Skeletal muscle satellite cell (primary cell): Measurements from ENCODE around the gene ASMTL. TPM values are rescaled to one million over a fixed set of nuclear protein-coding genes. Genes with fewer than 3 reads are reported as not detected.
"Not testable (repeated sequence)": the region's sequence is repeated elsewhere in the genome, so short reads cannot be mapped to it uniquely, and the experiment has no call there.

Source experiments
- H3K27me3 ChIP-seq: 2 replicates; pipeline ENCODE4 v1.7.0; 2013; ENCODE audit warnings: low read length; ENCODE audit not compliant: control insufficient read depth, insufficient read depth
- H3K36me3 ChIP-seq: 2 replicates; pipeline ENCODE4 v1.7.0; 2013; ENCODE audit warnings: mild to moderate bottlenecking, control low read depth, low read length; ENCODE audit not compliant: insufficient read depth
- H3K4me1 ChIP-seq: 2 replicates; pipeline ENCODE4 v1.7.0; 2013; ENCODE audit warnings: low read length; ENCODE audit not compliant: control insufficient read depth, insufficient read depth
- H3K4me2 ChIP-seq: 2 replicates; pipeline ENCODE4 v1.7.0; 2013; ENCODE audit warnings: mild to moderate bottlenecking, low read length
- H3K4me3 ChIP-seq: 2 replicates; pipeline ENCODE4 v1.7.0; 2013; ENCODE audit warnings: low read length
- H3K9ac ChIP-seq: 2 replicates; pipeline ENCODE4 v1.7.0; 2013; ENCODE audit warnings: mild to moderate bottlenecking, low read depth, low read length, moderate library complexity
- H3K9me3 ChIP-seq: replicated peaks from 2 replicates; pipeline ENCODE4 v1.7.0; 2013; ENCODE audit warnings: mild to moderate bottlenecking, control low read depth, low read length
- total RNA-seq: library from RNA; depleted of rRNA; stranded (reverse); fragments of >200 nt; gene quantifications from 2 replicates; pipeline ENCODE4 v1.2.3, GENCODE V29; 2012; rRNA removed

Gene ASMTL, protein sequence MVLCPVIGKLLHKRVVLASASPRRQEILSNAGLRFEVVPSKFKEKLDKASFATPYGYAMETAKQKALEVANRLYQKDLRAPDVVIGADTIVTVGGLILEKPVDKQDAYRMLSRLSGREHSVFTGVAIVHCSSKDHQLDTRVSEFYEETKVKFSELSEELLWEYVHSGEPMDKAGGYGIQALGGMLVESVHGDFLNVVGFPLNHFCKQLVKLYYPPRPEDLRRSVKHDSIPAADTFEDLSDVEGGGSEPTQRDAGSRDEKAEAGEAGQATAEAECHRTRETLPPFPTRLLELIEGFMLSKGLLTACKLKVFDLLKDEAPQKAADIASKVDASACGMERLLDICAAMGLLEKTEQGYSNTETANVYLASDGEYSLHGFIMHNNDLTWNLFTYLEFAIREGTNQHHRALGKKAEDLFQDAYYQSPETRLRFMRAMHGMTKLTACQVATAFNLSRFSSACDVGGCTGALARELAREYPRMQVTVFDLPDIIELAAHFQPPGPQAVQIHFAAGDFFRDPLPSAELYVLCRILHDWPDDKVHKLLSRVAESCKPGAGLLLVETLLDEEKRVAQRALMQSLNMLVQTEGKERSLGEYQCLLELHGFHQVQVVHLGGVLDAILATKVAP
- 28.6 and 37.8 TPM in 2 replicates for total RNA-seq

DNA sequence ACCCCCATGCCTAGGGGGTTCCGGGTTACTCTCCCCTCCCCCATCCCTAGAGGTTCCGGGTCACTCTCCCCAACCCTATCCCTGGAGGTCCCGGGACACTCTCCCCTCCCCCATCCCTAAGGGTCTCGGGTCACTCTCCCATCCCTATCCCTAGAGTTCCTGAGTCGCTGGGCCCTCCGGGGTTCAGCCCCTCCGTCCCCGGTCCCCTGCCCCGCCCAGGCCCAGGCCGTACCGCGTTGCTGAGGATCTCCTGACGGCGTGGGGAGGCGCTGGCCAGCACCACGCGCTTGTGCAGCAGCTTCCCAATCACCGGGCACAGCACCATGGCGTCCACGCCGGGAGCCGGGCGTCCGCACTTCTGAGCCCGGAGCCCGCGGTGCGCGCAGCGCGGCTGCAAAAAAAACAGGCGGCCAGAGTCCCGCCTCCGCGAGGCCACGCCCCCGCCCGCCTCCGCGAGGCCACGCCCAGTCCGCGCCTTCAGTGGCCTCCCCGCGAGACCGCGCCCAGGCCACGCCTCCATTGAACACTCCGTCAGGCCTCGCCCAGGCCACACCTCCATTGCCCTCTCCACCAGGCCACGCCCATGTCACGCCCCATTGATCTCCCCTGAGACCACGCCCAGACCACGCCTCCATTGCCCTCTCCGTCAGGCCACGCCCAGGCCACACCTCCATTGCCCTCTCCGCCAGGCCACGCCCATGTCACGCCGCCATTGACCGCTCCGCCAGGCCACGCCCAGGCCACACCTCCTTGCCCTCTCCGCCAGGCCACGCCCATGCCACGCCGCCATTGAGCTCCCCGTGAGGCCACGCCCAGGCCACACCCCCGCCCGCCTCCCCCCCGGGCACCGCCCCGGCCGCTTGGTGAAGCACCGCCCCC, at the start of gene ASMTL:
ASMTL (minus strand) TSS at position 394 of the 879 bp plus-strand sequence; CDS start at position 325, 69 bp downstream.
- peak within 1 kb of the TSS; percentile 96 for H3K9ac ChIP-seq
- H3K9me3 ChIP-seq, result no peaks in the 10 kb centered on the region
- peaks cover 11% of the 10 kb centered on the region for H3K27me3 ChIP-seq
- peak within 1 kb of the TSS; percentile 90 for H3K4me2 ChIP-seq
- H3K4me1 ChIP-seq, result no peaks in the 10 kb centered on the region
- no peaks in the 10 kb centered on the region for H3K36me3 ChIP-seq
- peak within 1 kb of the TSS; percentile 98 for H3K4me3 ChIP-seq

DNA sequence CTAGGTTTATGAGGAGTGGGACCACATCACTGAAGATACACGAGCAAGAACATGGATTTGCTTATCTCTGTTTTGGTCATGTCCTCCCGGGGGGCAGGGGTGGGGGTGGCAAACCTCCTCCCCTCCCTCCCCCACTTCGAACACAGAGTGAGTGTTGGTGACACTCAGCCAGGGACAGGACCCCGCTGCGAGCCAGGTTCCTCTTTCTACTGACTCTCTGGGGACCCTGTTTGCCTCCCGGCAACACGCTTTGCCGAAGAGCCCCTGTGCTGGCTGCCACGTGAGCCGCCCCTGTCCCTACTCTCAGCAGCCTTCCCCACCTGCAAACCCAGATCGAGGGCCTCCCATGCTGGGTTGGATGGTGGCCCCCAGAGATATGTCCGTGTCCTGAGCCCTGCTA, 49.5 kb upstream of the ASMTL start:
- Histone ChIP-seq H3K36me3 (no peaks in the 10 kb centered on the region), H3K27me3 (no peaks in the 10 kb centered on the region), H3K4me1 (no peaks in the 10 kb centered on the region), H3K4me3 (no peak overlapping the region), H3K9ac (no peak overlapping the region), H3K9me3 (peaks cover 5% of the 10 kb centered on the region), H3K4me2 (no peak overlapping the region)

DNA sequence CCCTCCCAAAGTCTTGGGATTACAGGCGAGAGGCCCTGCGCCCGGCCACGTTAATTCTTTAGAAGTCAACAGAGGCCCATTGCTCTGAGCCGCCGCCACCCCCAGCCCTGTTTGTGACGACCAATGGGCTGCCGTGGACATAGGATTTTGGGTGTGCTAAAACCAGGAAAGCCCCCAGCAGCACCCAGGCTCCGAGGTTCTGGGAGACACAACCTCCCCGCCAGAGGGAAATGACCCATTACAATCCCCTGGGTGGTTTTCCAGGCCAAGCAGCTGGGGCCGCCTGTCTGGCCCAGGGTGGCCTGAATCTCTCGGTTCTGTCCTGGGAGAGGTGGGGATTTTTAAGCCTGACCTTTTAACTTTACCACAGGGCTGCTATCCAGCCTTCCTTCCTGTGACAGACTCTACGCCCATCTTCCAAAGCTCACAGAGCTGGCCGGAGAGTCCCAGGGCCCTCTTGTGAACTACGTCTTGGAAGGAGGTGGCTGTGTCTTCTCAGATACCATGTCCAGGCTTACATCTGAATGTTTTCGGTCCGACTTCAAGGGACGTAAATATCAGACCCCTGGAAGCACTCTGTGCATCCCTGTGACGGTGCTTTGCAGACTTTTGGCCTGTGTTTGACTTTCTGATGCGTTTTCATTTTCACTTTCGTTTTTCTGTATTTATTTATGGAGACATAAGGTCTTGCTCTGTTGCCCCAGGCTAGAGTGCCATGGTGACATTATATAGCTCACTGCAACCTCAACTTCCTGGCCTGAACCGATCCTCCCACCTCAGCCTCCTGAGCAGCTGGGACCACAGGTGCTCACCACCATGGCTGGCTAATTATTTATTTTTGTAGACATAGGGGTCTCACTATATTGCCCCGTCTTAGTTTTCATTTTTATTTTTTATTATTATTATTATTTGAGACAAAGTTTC, 48.3 kb upstream of the ASMTL start:
- no peaks in the 10 kb centered on the region for H3K4me1 ChIP-seq
- no peaks in the 10 kb centered on the region for H3K27me3 ChIP-seq
- H3K9me3 ChIP-seq, result peaks cover 5% of the 10 kb centered on the region
- no peak overlapping the region for H3K4me3 ChIP-seq
- no peaks in the 10 kb centered on the region for H3K36me3 ChIP-seq
- no peak overlapping the region for H3K9ac ChIP-seq
- H3K4me2 ChIP-seq, result no peak overlapping the region

DNA sequence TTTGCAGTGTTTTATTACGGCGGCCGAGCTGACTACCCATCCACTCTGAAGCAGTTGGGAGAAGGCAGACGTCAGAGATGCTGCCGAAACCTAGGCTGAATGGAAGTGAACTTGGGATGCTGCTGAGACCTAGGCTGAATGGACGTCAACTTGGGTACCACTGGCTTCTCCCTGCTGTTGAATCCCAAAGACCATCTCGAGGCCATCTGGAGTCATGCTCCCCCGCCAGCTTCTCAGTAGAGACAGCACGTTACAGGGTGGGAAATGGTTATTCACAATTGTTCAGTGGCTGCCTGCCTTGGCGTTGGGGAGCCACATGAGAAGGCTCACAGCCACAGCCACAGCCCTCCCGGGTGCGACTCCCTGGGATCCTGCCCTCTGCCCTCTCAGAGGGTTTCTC, 43.4 kb upstream of the ASMTL start:
- H3K9me3 ChIP-seq, result peaks cover 5% of the 10 kb centered on the region
- no peak overlapping the region for H3K9ac ChIP-seq
- H3K36me3 ChIP-seq, result no peaks in the 10 kb centered on the region
- no peaks in the 10 kb centered on the region for H3K4me1 ChIP-seq
- H3K27me3 ChIP-seq, result no peaks in the 10 kb centered on the region
- no peak overlapping the region for H3K4me2 ChIP-seq
- H3K4me3 ChIP-seq, result no peak overlapping the region

DNA sequence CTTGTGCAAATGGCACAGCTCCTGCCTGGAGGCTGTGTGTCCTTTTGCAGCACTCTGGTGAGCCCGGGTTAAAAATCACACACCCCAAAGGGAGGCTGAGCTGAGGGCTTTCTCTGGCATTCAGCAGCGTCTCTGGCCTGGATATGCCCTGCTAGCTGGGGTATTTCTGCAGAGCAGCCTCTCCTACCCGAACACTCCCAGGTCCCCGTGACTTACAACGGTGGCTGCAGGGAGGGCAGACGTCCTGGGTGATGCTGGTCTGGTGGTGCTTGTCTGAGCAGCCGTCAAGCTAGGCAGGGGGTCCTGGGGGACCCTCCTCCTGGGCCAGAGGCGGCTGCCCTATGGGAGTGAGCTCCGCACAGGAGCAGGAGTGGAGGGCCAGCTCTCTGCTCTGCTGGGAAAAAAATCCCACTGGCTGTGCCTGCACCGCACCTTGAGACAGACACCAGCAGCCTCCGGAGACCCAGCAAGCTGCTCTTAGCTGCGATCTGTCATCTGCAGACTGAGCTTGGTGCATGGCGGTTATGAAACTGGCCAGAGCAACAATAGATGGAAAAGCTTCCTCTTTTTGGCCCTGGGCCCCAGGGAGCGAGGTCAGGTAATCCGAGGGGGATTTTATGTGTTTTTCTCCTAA, 41.3 kb upstream of the ASMTL start:
- H3K4me3 ChIP-seq, result no peak overlapping the region

GRCh38 chrX:1493412-1493811, 40.7 kb upstream of the ASMTL start:
- Histone ChIP-seq H3K27me3 (no peaks in the 10 kb centered on the region), H3K9me3 (peaks cover 4% of the 10 kb centered on the region), H3K4me3 (no peak overlapping the region), H3K9ac (no peak overlapping the region), H3K4me2 (no peak overlapping the region), H3K4me1 (no peaks in the 10 kb centered on the region), H3K36me3 (no peaks in the 10 kb centered on the region)

More for the DNA sequence above, 41.3 kb upstream of the ASMTL start:
- no peak overlapping the region for H3K4me2 ChIP-seq
- no peaks in the 10 kb centered on the region for H3K27me3 ChIP-seq
- H3K9ac ChIP-seq, result no peak overlapping the region
- no peaks in the 10 kb centered on the region for H3K36me3 ChIP-seq
- H3K4me1 ChIP-seq, result no peaks in the 10 kb centered on the region
- no peaks in the 10 kb centered on the region for H3K9me3 ChIP-seq

DNA sequence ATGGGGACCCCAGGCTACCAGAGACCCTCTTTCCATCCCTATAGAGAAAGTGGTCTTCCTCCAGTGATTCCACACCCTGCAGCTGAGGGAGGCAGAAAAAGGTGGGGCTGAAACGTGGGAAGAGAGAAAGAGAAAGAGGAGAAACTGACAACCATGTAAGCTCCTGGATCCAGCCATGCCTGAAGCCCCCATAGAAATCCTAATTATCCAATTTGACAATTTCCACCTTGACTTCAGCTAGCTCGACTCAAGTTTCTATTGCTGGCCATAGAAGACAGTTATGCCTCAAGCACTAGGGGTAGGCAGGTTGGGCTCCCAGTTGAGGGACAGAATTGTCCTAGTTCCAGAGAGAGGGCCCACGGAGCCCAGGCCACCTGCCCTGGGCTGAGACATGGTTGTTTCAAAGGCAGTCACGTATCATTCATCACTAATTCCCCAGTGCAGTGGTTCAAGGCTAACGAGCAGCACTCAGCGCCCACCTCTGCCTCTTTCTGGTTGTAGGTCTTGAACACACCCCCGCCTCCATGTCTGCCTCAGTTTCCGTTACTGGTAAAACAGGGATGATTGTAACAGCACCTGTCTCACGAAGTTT, 39.8 kb upstream of the ASMTL start:
- no peak overlapping the region for H3K9ac ChIP-seq
- H3K4me2 ChIP-seq, result no peak overlapping the region
- H3K4me3 ChIP-seq, result no peak overlapping the region
- peaks cover 4% of the 10 kb centered on the region for H3K9me3 ChIP-seq
- no peaks in the 10 kb centered on the region for H3K36me3 ChIP-seq
- H3K4me1 ChIP-seq, result no peaks in the 10 kb centered on the region
- H3K27me3 ChIP-seq, result no peaks in the 10 kb centered on the region

DNA sequence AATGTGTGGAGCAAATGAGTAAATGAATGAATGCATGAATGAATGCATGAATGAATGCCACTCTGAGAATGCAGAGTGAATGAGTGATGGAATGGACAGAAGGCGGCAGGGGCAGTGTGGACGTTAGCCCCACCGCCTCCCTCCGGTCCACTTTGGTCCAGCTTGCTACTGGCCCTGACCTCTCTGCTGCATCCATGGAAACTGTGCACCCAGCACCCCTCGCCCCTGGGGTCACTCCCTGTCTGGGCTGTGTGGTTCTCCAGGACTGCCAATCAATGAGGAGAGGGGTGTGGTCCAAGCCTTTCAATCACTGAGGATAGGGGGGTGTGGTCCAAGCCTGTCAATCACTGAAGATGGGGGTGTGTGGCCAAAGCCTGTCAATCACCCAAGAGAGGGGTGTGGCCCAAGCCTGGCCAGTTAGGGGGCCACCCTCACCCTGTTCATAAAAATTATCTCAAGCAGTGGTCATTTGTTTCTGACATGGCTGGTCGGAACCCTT, 39.2 kb upstream of the ASMTL start:
- H3K9ac ChIP-seq, result no peak overlapping the region
- H3K4me3 ChIP-seq, result no peak overlapping the region
- no peaks in the 10 kb centered on the region for H3K27me3 ChIP-seq
- no peak overlapping the region for H3K4me2 ChIP-seq
- H3K4me1 ChIP-seq, result no peaks in the 10 kb centered on the region
- H3K36me3 ChIP-seq, result no peaks in the 10 kb centered on the region
- peaks cover 4% of the 10 kb centered on the region for H3K9me3 ChIP-seq

DNA sequence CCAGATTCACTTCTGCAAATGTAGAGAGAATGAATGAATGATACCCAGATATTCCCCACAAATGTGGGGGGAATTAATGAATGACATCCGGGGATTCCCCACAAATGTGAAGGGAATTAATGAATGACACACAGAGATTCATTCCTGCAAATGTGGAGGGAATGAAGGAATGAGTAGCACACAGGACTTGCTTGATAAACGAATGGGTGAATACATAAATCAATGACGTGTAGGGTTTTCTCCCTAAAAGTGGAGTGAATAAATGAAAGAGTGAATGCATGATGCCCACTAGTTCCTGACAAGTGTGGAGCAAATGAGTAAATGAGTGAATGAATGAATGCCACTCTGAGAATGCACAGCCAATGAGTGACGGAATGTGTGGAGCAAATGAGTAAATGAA, 38.5 kb upstream of the ASMTL start:
- not testable (repeated sequence) for H3K9me3 ChIP-seq, H3K4me1 ChIP-seq, H3K4me2 ChIP-seq, H3K36me3 ChIP-seq, H3K4me3 ChIP-seq, H3K27me3 ChIP-seq, H3K9ac ChIP-seq

- H3K9ac ChIP-seq, H3K4me1 ChIP-seq, H3K9me3 ChIP-seq, H3K4me3 ChIP-seq, H3K4me2 ChIP-seq, H3K27me3 ChIP-seq, H3K36me3 ChIP-seq: not testable (repeated sequence)
Measured at GRCh38 chrX:1490723-1491122, 38.0 kb upstream of the ASMTL start.
